Motor neuron (in vitro differentiated cells): ENCODE results near the gene EFCAB3. TPM values are rescaled to one million over a fixed set of nuclear protein-coding genes. Genes with fewer than 3 reads are reported as not detected.

Source experiments
- total RNA-seq, 8 experiments: library from RNA; unstranded; fragments of 300-600 nt; gene quantifications; 2 replicates each; pipeline versions ENCODE4 v1.2.3 to v1.2.4, GENCODE V29; 2022

Gene EFCAB3
- total RNA-seq, 8 experiments from 2014 or later, result not detected

Other genes with a start within 250 kb of the EFCAB3 start
- gene METTL2A, start 43.3 kb downstream of the EFCAB3 start, total RNA-seq, result 10 to 100 TPM; 21.9 to 42.3 (median 25.4) TPM
- 10 to 100 TPM; 25.2 to 54.5 (median 49.5) TPM for gene TLK2, start 98.3 kb downstream of the EFCAB3 start, total RNA-seq
- 100 to 1,000 TPM in 1 of 8 experiments, 10 to 100 TPM in 6, 1 to 10 TPM in 1; 6.9 to 207 (median 33.6) TPM for gene MRC2, start 247.1 kb downstream of the EFCAB3 start, total RNA-seq